Esophagus muscularis mucosa (tissue), 4 donors: ENCODE results near the gene ITPKA. TPM values are rescaled to one million over a fixed set of nuclear protein-coding genes. Genes with fewer than 3 reads are reported as not detected.

Experiments
- DNase-seq: peaks from one replicate; pipeline ENCODE4 v3.0.0-alpha.2; 2017; ENCODE audit errors: extremely low spot score
- H3K27ac ChIP-seq, 4 donors: fragments of 200-600 bp; sonication (generic); replicated peaks in 1 of 4; 1 replicate in 3 of 4; 2 replicates in 1 of 4; pipeline ENCODE4 v1.5.1; 2016 to 2019; ENCODE audit warnings: mild to moderate bottlenecking in 1 of 4
- H3K27me3 ChIP-seq, 4 donors: fragments of 200-600 bp; sonication (generic); one replicate each; pipeline versions ENCODE4 v1.5.1 to v1.6.0; 2016 to 2019
- H3K36me3 ChIP-seq, 4 donors: fragments of 200-600 bp; sonication (generic); one replicate each; pipeline ENCODE4 v1.5.1; 2016 to 2019
- H3K4me1 ChIP-seq, 4 donors: fragments of 200-600 bp; sonication (generic); one replicate each; pipeline ENCODE4 v1.5.1; 2016 to 2019
- H3K4me3 ChIP-seq, 4 donors: fragments of 200-600 bp; sonication (generic); 1 replicate in 2 of 4; 2 replicates in 2 of 4; pipeline ENCODE4 v1.5.1; 2016 to 2019; ENCODE audit warnings: mild to moderate bottlenecking in 4 of 4, moderate library complexity in 1 of 4
- H3K9me3 ChIP-seq, 4 donors: fragments of 200-600 bp; sonication (generic); 1 replicate in 3 of 4; 2 replicates in 1 of 4; pipeline ENCODE4 v1.5.1; 2016 to 2019
- EP300 ChIP-seq: sonication (generic); formaldehyde crosslinking; IDR thresholded peaks from one replicate; pipeline ENCODE4 v1.6.1; 2017; ENCODE audit warnings: antibody characterized with exemption
- POLR2A ChIP-seq: fragments of 450-650 bp; IDR thresholded peaks from one replicate; pipeline ENCODE4 v1.6.1; 2017; ENCODE audit warnings: antibody characterized with exemption, moderate library complexity, mild to moderate bottlenecking, low read depth
- POLR2AphosphoS5 ChIP-seq, 2 donors: sonication (generic); formaldehyde crosslinking; IDR thresholded peaks; one replicate each; pipeline ENCODE4 v1.6.1; 2017; ENCODE audit warnings: antibody characterized with exemption in 2 of 2
- WGBS: methylation state at CpG from one replicate; pipeline ENCODE4 v1.1.5; 2018; 5-methylcytosine and 5-hydroxymethylcytosine counted together
- intact Hi-C: fragments of 100-400 bp; cut with DNase I; formaldehyde crosslinking; loops from one replicate; pipeline ENCODE4 v1.15.1; 2023
- total RNA-seq, 4 donors: library from RNA; depleted of rRNA; stranded (reverse); fragments of >200 nt; gene quantifications; one replicate each; pipeline versions ENCODE4 v1.1.0 to v1.2.1, GENCODE V29; 2016
- TF ChIP-seq, protein P1 (sequence below), 3 experiments: fragments of 200-600 bp in 2 of 3; fragments of 450-650 bp in 1 of 3; sonication (generic) in 2 of 3; IDR thresholded peaks; one replicate each; pipeline ENCODE4 v1.5.1; 2017 to 2019; ENCODE audit warnings: antibody characterized with exemption in 3 of 3, mild to moderate bottlenecking in 2 of 3, moderate library complexity in 1 of 3

ITPKA gene
- total RNA-seq, 4 donors from 2014 or later: 0.83 to 2.5 (median 0.97) TPM

- Histone ChIP-seq H3K27me3 (peaks cover 0 to 58% (median 0%) of the 10 kb centered on the region in 4 donors), H3K36me3 (peaks cover 2 to 15% (median 9%) of the 10 kb centered on the region in 4 donors), H3K4me1 (peaks cover 2 to 5% (median 4%) of the 10 kb centered on the region in 4 donors), H3K27ac (no peak overlapping the region), H3K4me3 (no peak overlapping the region), H3K9me3 (no peaks in the 10 kb centered on the region)
- TF ChIP-seq POLR2AphosphoS5 (IDR thresholded peaks at IDR 0.05) (no peak), EP300 (no peak), POLR2A (no peak)
- TF ChIP-seq, protein P1, sequence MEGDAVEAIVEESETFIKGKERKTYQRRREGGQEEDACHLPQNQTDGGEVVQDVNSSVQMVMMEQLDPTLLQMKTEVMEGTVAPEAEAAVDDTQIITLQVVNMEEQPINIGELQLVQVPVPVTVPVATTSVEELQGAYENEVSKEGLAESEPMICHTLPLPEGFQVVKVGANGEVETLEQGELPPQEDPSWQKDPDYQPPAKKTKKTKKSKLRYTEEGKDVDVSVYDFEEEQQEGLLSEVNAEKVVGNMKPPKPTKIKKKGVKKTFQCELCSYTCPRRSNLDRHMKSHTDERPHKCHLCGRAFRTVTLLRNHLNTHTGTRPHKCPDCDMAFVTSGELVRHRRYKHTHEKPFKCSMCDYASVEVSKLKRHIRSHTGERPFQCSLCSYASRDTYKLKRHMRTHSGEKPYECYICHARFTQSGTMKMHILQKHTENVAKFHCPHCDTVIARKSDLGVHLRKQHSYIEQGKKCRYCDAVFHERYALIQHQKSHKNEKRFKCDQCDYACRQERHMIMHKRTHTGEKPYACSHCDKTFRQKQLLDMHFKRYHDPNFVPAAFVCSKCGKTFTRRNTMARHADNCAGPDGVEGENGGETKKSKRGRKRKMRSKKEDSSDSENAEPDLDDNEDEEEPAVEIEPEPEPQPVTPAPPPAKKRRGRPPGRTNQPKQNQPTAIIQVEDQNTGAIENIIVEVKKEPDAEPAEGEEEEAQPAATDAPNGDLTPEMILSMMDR (IDR thresholded peaks at IDR 0.05): no peak
- intact Hi-C loops: no loop called here
- 86% methylated on average over 7 of the region's 9 CpGs for WGBS
- no peak for DNase-seq
These were observed 6.3 kb upstream of the ITPKA start for GRCh38 chr15:41487381-41487780.

DNA sequence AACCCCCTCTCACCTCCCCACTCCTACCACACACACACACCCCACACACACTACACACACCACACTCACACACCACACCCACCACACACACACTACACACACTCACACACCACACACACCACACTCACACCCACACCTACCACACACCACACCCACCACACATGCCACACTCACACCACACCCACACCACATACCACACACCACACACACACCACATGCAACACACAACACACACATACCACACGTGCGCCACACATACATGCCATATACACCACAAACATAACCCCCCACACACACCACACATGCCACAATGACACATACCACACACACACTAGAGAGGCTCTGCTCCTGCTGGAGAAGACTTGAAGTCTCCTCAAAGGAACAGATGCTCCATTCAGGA is 5.9 kb upstream of the ITPKA start:
- no peak overlapping the region for H3K4me3 ChIP-seq
- no peak for DNase-seq
- 89% methylated on average over 2 of the region's 2 CpGs for WGBS
- intact Hi-C loops: no loop called here
- no peaks in the 10 kb centered on the region for H3K9me3 ChIP-seq
- no peak overlapping the region for H3K27ac ChIP-seq
- TF ChIP-seq, protein P1 (IDR thresholded peaks at IDR 0.05): no peak
- TF ChIP-seq POLR2AphosphoS5 (IDR thresholded peaks at IDR 0.05) (no peak), EP300 (no peak), POLR2A (no peak)
- H3K36me3 ChIP-seq: peaks cover 0 to 11% (median 6%) of the 10 kb centered on the region in 4 donors
- H3K4me1 ChIP-seq: peaks cover 6 to 9% (median 8%) of the 10 kb centered on the region in 4 donors
- H3K27me3 ChIP-seq: peaks cover 0 to 58% (median 0%) of the 10 kb centered on the region in 4 donors

GRCh38 chr15:41489641-41490040 is 4.0 kb upstream of the ITPKA start:
- H3K27me3 ChIP-seq: peaks cover 0 to 71% (median 2%) of the 10 kb centered on the region in 4 donors
- DNase-seq: no peak
- WGBS: 100% methylated on average over 2 of the region's 2 CpGs
- intact Hi-C loops: no loop called here
- H3K9me3 ChIP-seq: no peaks in the 10 kb centered on the region
- H3K4me1 ChIP-seq: peaks cover 17 to 24% (median 23%) of the 10 kb centered on the region in 4 donors
- H3K4me3 ChIP-seq: no peak overlapping the region
- TF ChIP-seq POLR2A (no peak), EP300 (no peak)
- TF ChIP-seq, protein P1 (IDR thresholded peaks at IDR 0.05): no peak
- H3K27ac ChIP-seq: no peak overlapping the region
- H3K36me3 ChIP-seq: no peaks in the 10 kb centered on the region

- intact Hi-C loops: no loop called here
- H3K4me1 ChIP-seq: peaks cover 24 to 31% (median 30%) of the 10 kb centered on the region in 4 donors
- peaks cover 0 to 79% (median 2%) of the 10 kb centered on the region in 4 donors for H3K27me3 ChIP-seq
- TF ChIP-seq POLR2AphosphoS5 (IDR thresholded peaks at IDR 0.05): no peak
- TF ChIP-seq POLR2A: no peak
- H3K27ac ChIP-seq: no peak overlapping the region
- 42% methylated on average over 4 of the region's 4 CpGs for WGBS
- no peak overlapping the region for H3K4me3 ChIP-seq
- H3K36me3 ChIP-seq: no peaks in the 10 kb centered on the region
- DNase-seq: no peak
- H3K9me3 ChIP-seq: no peaks in the 10 kb centered on the region
These were observed 3.3 kb upstream of the ITPKA start for GRCh38 chr15:41490355-41490754.

- no peak for DNase-seq
- H3K27ac ChIP-seq: no peak overlapping the region
- WGBS: 89% methylated on average over 4 of the region's 4 CpGs
- H3K27me3 ChIP-seq: peaks cover 0 to 83% (median 2%) of the 10 kb centered on the region in 4 donors
- no peaks in the 10 kb centered on the region for H3K36me3 ChIP-seq
- intact Hi-C loops: no loop called here
- TF ChIP-seq POLR2AphosphoS5 (IDR thresholded peaks at IDR 0.05) (no peak), POLR2A (no peak), EP300 (no peak)
- TF ChIP-seq, protein P1 (IDR thresholded peaks at IDR 0.05): no peak
- H3K9me3 ChIP-seq: no peaks in the 10 kb centered on the region
- H3K4me1 ChIP-seq: peaks cover 29 to 40% (median 38%) of the 10 kb centered on the region in 4 donors
- no peak overlapping the region for H3K4me3 ChIP-seq
These were observed 1.8 kb upstream of the ITPKA start for GRCh38 chr15:41491889-41492288.
